ENCODE data around the gene PIP5K1B. TPM values are rescaled to one million over a fixed set of nuclear protein-coding genes. Genes with fewer than 3 reads are reported as not detected.

The PIP5K1B gene
- total RNA-seq, 6 donors from 2014 or later: 22.4 to 76.8 (median 47.2) TPM

DNA sequence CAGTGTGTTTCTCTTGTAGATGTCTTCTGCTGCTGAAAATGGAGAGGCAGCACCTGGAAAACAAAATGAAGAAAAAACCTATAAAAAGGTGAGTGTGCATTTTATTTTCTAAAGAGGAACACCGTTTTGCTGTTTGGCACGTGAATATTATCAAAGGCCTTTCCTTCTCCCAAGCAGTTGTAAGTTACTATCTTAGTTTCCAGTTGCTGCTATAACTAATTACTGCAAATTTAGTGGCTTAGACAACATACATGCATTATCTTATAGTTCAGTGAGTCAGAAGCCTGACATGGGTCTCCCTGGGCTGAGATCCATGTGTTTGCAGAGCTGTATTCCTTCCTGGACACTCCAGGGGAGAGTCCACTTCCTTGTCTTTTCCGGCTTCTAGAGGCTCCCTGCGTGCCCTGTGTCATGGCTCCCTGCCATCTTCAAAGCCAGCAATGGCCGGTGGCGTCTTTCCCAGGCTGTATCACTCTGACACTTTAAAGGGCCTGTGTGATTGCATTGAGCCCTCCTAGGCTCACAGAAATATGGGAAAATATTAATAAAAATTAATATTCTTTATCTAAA is 117.6 kb downstream of the PIP5K1B start:
- Histone ChIP-seq H3K4me1 (peaks cover 0 to 22% (median 9%) of the 10 kb centered on the region in 4 donors), H3K9me3 (no peaks in the 10 kb centered on the region), H3K4me3 (no peak overlapping the region), H3K27ac (no peak overlapping the region), H3K36me3 (peaks cover 0 to 6% (median 0%) of the 10 kb centered on the region in 4 donors), H3K27me3 (no peaks in the 10 kb centered on the region)
- no peak for DNase-seq
- peak in 1 of 2 donors; percentile 16 for TF ChIP-seq POLR2AphosphoS5 (IDR thresholded peaks at IDR 0.05)
- no peak for TF ChIP-seq POLR2A (IDR thresholded peaks at IDR 0.05)
- TF ChIP-seq, protein P1, sequence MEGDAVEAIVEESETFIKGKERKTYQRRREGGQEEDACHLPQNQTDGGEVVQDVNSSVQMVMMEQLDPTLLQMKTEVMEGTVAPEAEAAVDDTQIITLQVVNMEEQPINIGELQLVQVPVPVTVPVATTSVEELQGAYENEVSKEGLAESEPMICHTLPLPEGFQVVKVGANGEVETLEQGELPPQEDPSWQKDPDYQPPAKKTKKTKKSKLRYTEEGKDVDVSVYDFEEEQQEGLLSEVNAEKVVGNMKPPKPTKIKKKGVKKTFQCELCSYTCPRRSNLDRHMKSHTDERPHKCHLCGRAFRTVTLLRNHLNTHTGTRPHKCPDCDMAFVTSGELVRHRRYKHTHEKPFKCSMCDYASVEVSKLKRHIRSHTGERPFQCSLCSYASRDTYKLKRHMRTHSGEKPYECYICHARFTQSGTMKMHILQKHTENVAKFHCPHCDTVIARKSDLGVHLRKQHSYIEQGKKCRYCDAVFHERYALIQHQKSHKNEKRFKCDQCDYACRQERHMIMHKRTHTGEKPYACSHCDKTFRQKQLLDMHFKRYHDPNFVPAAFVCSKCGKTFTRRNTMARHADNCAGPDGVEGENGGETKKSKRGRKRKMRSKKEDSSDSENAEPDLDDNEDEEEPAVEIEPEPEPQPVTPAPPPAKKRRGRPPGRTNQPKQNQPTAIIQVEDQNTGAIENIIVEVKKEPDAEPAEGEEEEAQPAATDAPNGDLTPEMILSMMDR (IDR thresholded peaks at IDR 0.05): no peak
- WGBS, 2 donors: 44 to 47% methylated on average over 6 of the region's 6 CpGs
- no peak for ATAC-seq (ENCODE audit: low FRiP score in 2 of 2)

DNA sequence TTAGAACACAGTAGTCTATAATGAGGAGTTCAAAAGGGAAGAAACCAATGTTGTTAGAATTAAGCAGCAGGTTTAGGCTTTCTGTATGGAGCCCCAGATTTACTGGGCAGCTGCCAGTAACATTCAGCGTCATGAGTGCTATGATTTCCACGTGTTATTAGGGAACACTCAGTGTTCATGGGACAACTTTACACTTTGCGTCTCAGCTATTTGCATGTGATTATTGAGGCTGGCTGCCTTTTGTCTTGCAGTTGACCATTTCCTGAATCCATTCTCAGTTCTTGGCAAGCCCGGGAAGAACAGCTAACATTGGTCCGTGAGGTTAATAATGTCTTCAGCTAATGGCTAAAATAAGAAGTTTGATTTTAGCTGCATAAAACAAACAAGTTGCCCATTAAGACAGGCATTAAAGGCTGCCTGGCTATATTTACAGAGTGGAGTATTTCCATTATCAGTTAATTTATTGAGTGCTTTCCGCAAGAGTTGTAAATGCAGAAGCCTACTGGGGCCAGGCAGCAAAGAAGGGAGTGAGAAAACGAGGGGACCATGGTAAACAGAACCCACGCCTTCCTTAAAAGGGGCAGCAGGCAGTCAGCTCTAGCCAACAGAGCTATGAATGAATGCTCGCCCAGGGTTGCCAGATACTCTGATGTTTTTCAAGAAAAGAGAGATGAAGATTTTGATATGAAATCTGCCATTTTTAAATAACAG is 120.9 kb downstream of the PIP5K1B start:
- H3K27ac ChIP-seq: peak overlapping the region in 2 of 4 donors; percentile 18 to 35

DNA sequence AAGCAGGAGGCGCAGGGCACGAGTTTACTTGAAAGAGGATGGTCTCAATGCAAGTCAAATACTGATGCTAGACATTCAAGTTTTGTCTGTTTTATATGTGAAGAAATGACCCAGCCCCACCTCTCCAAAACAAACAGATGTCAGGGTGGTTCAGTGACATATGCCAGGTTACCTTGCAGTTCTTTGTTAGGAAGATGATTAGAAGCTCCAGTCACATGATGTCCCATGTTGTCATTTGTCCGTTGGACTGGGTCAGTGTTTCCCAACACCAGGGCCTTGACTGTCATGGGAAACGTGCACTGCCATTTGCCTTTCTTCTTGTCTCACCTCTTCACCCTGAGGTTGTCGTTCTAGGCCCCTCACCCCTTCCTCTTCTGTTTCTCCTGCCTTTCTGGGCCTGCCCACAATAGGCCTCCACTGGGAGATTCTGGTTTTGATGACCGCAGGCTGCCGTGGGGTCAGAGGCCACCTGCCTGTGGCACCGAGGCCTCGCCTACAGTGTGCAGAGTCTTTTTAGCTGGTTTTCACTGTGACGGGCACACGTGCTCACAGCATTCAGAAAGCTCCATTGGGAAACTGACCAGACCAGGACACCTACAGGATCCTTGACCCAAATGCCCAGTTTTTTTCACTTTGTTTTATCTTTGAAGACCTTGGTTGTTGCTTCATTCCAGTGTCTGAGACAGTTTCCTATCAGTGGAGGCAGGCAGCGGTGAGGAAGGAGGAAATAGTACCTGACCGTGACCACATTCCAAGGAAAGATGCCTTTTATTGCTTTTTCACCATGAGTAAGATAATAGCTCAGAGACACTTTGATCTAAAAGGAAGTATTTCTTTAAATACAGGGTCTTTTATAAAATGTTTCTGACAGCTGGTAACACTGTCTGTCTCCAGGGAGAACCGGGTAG is 123.1 kb downstream of the PIP5K1B start:
- H3K4me1 ChIP-seq: peaks cover 0 to 8% (median 5%) of the 10 kb centered on the region in 4 donors
- TF ChIP-seq POLR2A (IDR thresholded peaks at IDR 0.05) (no peak), EP300 (IDR thresholded peaks at IDR 0.05) (no peak), POLR2AphosphoS5 (IDR thresholded peaks at IDR 0.05) (no peak)
- TF ChIP-seq, protein P1 (IDR thresholded peaks at IDR 0.05): no peak
- no peaks in the 10 kb centered on the region for H3K9me3 ChIP-seq
- no peak for ATAC-seq (ENCODE audit: low FRiP score in 2 of 2)
- H3K27ac ChIP-seq: no peak overlapping the region
- no peaks in the 10 kb centered on the region for H3K27me3 ChIP-seq
- 85 to 90% methylated on average over 14 of the region's 14 CpGs for WGBS, 2 donors
- H3K4me3 ChIP-seq: no peak overlapping the region
- no peaks in the 10 kb centered on the region for H3K36me3 ChIP-seq
- peak in 1 of 2 donors; percentile 20 for DNase-seq

More for the DNA sequence above, 120.9 kb downstream of the PIP5K1B start:
- Histone ChIP-seq H3K4me1 (peaks cover 0 to 22% (median 9%) of the 10 kb centered on the region in 4 donors), H3K4me3 (no peak overlapping the region), H3K36me3 (no peaks in the 10 kb centered on the region), H3K27me3 (no peaks in the 10 kb centered on the region), H3K9me3 (no peaks in the 10 kb centered on the region)
- ATAC-seq (ENCODE audit: low FRiP score in 2 of 2) (no peak), DNase-seq (no peak)
- 58 to 60% methylated on average over 9 of the region's 9 CpGs for WGBS, 2 donors
- TF ChIP-seq EP300 (IDR thresholded peaks at IDR 0.05) (no peak), POLR2A (IDR thresholded peaks at IDR 0.05) (no peak), POLR2AphosphoS5 (IDR thresholded peaks at IDR 0.05) (no peak)
- TF ChIP-seq, protein P1 (IDR thresholded peaks at IDR 0.05): no peak

DNA sequence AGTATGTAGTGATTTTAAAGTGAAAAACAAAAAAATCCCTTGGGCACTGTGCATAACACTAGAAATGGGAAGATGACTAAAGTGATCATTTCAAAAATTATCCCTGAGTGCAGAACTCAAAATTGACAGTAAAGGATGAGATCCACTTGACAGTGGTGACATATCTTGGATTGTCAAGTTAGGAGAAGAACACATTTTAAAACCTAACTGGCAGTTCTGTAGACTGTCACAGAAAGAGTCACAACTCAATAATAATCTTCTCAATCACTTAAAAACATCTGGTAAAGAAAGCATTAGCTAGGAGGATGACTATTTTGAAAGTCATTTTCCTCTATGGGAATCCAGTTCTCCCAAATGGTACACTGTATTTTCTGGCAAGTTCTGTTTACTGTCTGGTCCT is 127.1 kb downstream of the PIP5K1B start:
- Histone ChIP-seq H3K36me3 (no peaks in the 10 kb centered on the region), H3K9me3 (no peaks in the 10 kb centered on the region), H3K4me3 (no peak overlapping the region), H3K27ac (no peak overlapping the region), H3K4me1 (peaks cover 0 to 10% (median 5%) of the 10 kb centered on the region in 4 donors), H3K27me3 (no peaks in the 10 kb centered on the region)
- TF ChIP-seq POLR2AphosphoS5 (IDR thresholded peaks at IDR 0.05) (no peak), EP300 (IDR thresholded peaks at IDR 0.05) (no peak), POLR2A (IDR thresholded peaks at IDR 0.05) (no peak)
- TF ChIP-seq, protein P1 (IDR thresholded peaks at IDR 0.05): no peak
- DNase-seq (no peak), ATAC-seq (ENCODE audit: low FRiP score in 2 of 2) (no peak)
